ENCODE measurements around the gene ZDHHC20. TPM values are rescaled to one million over a fixed set of nuclear protein-coding genes. Genes with fewer than 3 reads are reported as not detected.

Gene ZDHHC20
- total RNA-seq, 1 experiment from 2014 or later: 69.7 TPM

DNA sequence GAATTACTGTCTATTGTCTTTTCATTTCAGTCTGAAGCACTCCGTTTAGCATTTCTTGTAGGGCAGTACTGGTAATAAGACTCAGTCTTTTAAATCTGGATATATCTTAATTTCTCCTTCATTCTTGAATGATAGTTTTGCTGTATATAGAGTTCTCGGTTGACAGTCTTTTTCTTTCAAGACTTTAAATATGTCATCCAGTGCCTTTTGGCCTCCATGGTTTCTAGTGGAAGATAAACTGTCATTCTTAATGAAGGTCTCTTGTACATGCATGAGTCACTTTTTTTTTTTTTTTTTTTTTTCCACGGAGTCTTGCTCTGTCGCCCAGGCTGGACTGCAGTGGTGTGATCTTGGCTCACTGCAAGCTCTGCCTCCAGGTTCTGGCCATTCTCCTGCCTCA, 27.2 kb upstream of the ZDHHC20 start:
- POLR2A ChIA-PET: no interaction called here
- H3K4me3 Mint-ChIP-seq: no peak overlapping the region
- TF ChIP-seq EMX1 (CRISPR knock-in tag; IDR thresholded peaks at IDR 0.05) (no peak), NFE2L1 (CRISPR knock-in tag; IDR thresholded peaks at IDR 0.05) (no peak), TEAD4 (CRISPR knock-in tag; IDR thresholded peaks at IDR 0.05) (no peak), CREM (CRISPR knock-in tag; IDR thresholded peaks at IDR 0.05) (no peak), ZNF317 (CRISPR knock-in tag; IDR thresholded peaks at IDR 0.05; ENCODE audit: borderline replicate concordance, low read depth) (no peak), PRRX2 (CRISPR knock-in tag; IDR thresholded peaks at IDR 0.05) (no peak), FOXJ3 (CRISPR knock-in tag; IDR thresholded peaks at IDR 0.05; ENCODE audit: borderline replicate concordance) (no peak), NFYB (CRISPR knock-in tag; conservative IDR thresholded peaks at IDR 0.05; ENCODE audit: low read depth) (no peak), CREB1 (CRISPR knock-in tag; IDR thresholded peaks at IDR 0.05) (no peak), MXD4 (CRISPR knock-in tag; IDR thresholded peaks at IDR 0.05; ENCODE audit: borderline replicate concordance) (no peak), TP53 (CRISPR knock-in tag; IDR thresholded peaks at IDR 0.05) (no peak), GTF2I (CRISPR knock-in tag; conservative IDR thresholded peaks at IDR 0.05) (no peak), STAT6 (CRISPR knock-in tag; conservative IDR thresholded peaks at IDR 0.05; ENCODE audit: low read depth) (no peak), ESRRA (CRISPR knock-in tag; IDR thresholded peaks at IDR 0.05; ENCODE audit: borderline replicate concordance) (no peak), RORB (CRISPR knock-in tag; IDR thresholded peaks at IDR 0.05) (no peak), TCF7 (CRISPR knock-in tag; IDR thresholded peaks at IDR 0.05; ENCODE audit: low read depth) (no peak), SOX15 (CRISPR knock-in tag; IDR thresholded peaks at IDR 0.05) (no peak)
- TF ChIP-seq, protein P1, sequence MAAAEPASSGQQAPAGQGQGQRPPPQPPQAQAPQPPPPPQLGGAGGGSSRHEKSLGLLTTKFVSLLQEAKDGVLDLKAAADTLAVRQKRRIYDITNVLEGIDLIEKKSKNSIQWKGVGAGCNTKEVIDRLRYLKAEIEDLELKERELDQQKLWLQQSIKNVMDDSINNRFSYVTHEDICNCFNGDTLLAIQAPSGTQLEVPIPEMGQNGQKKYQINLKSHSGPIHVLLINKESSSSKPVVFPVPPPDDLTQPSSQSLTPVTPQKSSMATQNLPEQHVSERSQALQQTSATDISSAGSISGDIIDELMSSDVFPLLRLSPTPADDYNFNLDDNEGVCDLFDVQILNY (CRISPR knock-in tag; IDR thresholded peaks at IDR 0.05): no peak
- TF ChIP-seq, protein P2, sequence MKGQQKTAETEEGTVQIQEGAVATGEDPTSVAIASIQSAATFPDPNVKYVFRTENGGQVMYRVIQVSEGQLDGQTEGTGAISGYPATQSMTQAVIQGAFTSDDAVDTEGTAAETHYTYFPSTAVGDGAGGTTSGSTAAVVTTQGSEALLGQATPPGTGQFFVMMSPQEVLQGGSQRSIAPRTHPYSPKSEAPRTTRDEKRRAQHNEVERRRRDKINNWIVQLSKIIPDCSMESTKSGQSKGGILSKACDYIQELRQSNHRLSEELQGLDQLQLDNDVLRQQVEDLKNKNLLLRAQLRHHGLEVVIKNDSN (CRISPR knock-in tag; IDR thresholded peaks at IDR 0.05): no peak
- ATAC-seq (no peak), DNase-seq (ENCODE audit: low spot score) (no peak)
- CTCF ChIA-PET: interaction anchor here (1.6 kb wide), 1 partner anchor 9 kb away, joined by 7 read pairs; no protein-coding TSS in a partner anchor
- H3K27me3 Mint-ChIP-seq (ENCODE audit: low read depth): no peaks in the 10 kb centered on the region
- no peaks in the 10 kb centered on the region for H3K4me1 Mint-ChIP-seq
- no peak overlapping the region for H3K27ac Mint-ChIP-seq
- H3K36me3 Mint-ChIP-seq: peaks cover 32% of the 10 kb centered on the region
- H3K9me3 Mint-ChIP-seq: peaks cover 41% of the 10 kb centered on the region

- Mint-ChIP-seq H3K9me3 (peaks cover 34% of the 10 kb centered on the region), H3K27ac (no peak overlapping the region), H3K4me1 (no peaks in the 10 kb centered on the region), H3K36me3 (peaks cover 26% of the 10 kb centered on the region), H3K4me3 (no peak overlapping the region), H3K27me3 (ENCODE audit: low read depth) (no peaks in the 10 kb centered on the region)
- DNase-seq (ENCODE audit: low spot score) (no peak), ATAC-seq (no peak)
- no peak for TF ChIP-seq ERG (CRISPR knock-in tag; IDR thresholded peaks at IDR 0.05)
- TF ChIP-seq AR (CRISPR knock-in tag; IDR thresholded peaks at IDR 0.05): no peak
- ChIA-PET CTCF (no interaction called here), POLR2A (no interaction called here)
Observed at GRCh38 chr13:21483748-21484147, 24.6 kb upstream of the ZDHHC20 start.

All from WTC11 (cell line).